Keratinocyte (primary cell): ENCODE data around the gene FAM78B. TPM values are rescaled to one million over a fixed set of nuclear protein-coding genes. Genes with fewer than 3 reads are reported as not detected.

Source experiments
- DNase-seq: peaks from one replicate; pipeline ENCODE4 v3.0.0-alpha.2; 2011; ENCODE audit warnings: low read depth, missing footprints, low spot score
- FAIRE-seq: peaks from 2 replicates; lab custom pipeline; 2011; peaks lifted over from hg19 to GRCh38; lab: Jason Lieb, UNC
- H2AFZ ChIP-seq: 2 replicates; pipeline ENCODE4 v1.6.0; 2012; ENCODE audit warnings: low read length, control low read depth, inconsistent platforms; ENCODE audit not compliant: control insufficient read depth
- H3K27ac ChIP-seq: 2 replicates; pipeline ENCODE4 v1.5.1; 2011; ENCODE audit warnings: low read length; ENCODE audit not compliant: control insufficient read depth, insufficient read depth
- H3K27me3 ChIP-seq: 3 replicates; pipeline ENCODE4 v1.6.0; 2011; ENCODE audit warnings: low read length; ENCODE audit not compliant: control insufficient read depth, insufficient read depth; ENCODE audit errors: extremely low read depth
- H3K36me3 ChIP-seq, 2 experiments: 2 replicates in 1 of 2; 3 replicates in 1 of 2; pipeline ENCODE4 v1.5.1; 2011; ENCODE audit warnings: low read length in 2 of 2, mild to moderate bottlenecking in 1 of 2; ENCODE audit not compliant: control insufficient read depth in 2 of 2, insufficient read depth in 2 of 2; ENCODE audit errors: extremely low read depth in 1 of 2
- H3K4me1 ChIP-seq: 3 replicates; pipeline ENCODE4 v1.5.1; 2011; ENCODE audit warnings: low read length; ENCODE audit not compliant: control insufficient read depth, insufficient read depth; ENCODE audit errors: extremely low read depth
- H3K4me2 ChIP-seq: 3 replicates; pipeline ENCODE4 v1.6.0; 2011; ENCODE audit warnings: low read depth, low read length; ENCODE audit not compliant: control insufficient read depth, insufficient read depth; ENCODE audit errors: extremely low read depth
- H3K4me3 ChIP-seq, 3 experiments: fragments of 200-600 bp in 1 of 3; sonication (generic) in 1 of 3; 2 replicates in 2 of 3; 3 replicates in 1 of 3; pipeline ENCODE4 v1.5.1; 2011 to 2016; ENCODE audit warnings: low read length in 3 of 3, mild to moderate bottlenecking in 3 of 3, control low read depth in 2 of 3, inconsistent platforms in 1 of 3, low read depth in 1 of 3, mixed read lengths in 1 of 3, mixed run types in 1 of 3, moderate library complexity in 1 of 3; ENCODE audit not compliant: control insufficient read depth in 2 of 3, insufficient read depth in 2 of 3; ENCODE audit errors: extremely low read depth in 1 of 3
- H3K79me2 ChIP-seq: 2 replicates; pipeline ENCODE4 v1.6.0; 2012; ENCODE audit warnings: low read length; ENCODE audit not compliant: control insufficient read depth, insufficient read depth
- H3K9ac ChIP-seq: 3 replicates; pipeline ENCODE4 v1.6.0; 2011; ENCODE audit warnings: low read length; ENCODE audit not compliant: control insufficient read depth, insufficient read depth; ENCODE audit errors: extremely low read depth
- H3K9me1 ChIP-seq: 3 replicates; pipeline ENCODE4 v1.6.0; 2011; ENCODE audit warnings: low read length; ENCODE audit not compliant: control insufficient read depth, insufficient read depth; ENCODE audit errors: extremely low read depth
- H3K9me3 ChIP-seq: 2 replicates; pipeline ENCODE4 v1.5.1; 2012; ENCODE audit warnings: low read depth, low read length; ENCODE audit not compliant: control insufficient read depth
- H4K20me1 ChIP-seq: 3 replicates; pipeline ENCODE4 v1.6.0; 2011; ENCODE audit warnings: low read length; ENCODE audit not compliant: control insufficient read depth, insufficient read depth; ENCODE audit errors: extremely low read depth
- CTCF ChIP-seq, 3 experiments: IDR thresholded peaks in 1 of 3; conservative IDR thresholded peaks in 1 of 3; optimal IDR thresholded peaks in 1 of 3; 2 replicates in 2 of 3; 3 replicates in 1 of 3; pipeline versions ENCODE3 to v1.5.1; 2011; ENCODE audit warnings: low read length in 3 of 3, mild to moderate bottlenecking in 3 of 3, moderate library complexity in 2 of 3, control low read depth in 1 of 3, inconsistent platforms in 1 of 3; ENCODE audit not compliant: insufficient read depth in 2 of 3; ENCODE audit errors: extremely low read depth in 1 of 3
- EZH2 ChIP-seq: IDR thresholded peaks from one replicate; pipeline ENCODE4 v1.6.1; 2012; ENCODE audit warnings: inconsistent platforms, mild to moderate bottlenecking, low read length, moderate library complexity
- dilution Hi-C: fragments of 300-500 bp; cut with MboI; formaldehyde crosslinking; loops from one replicate; pipeline ENCODE4 v1.7.0; 2020; ENCODE audit warnings: low sequenced_read_pairs; ENCODE audit not compliant: extremely low pct_ligation_motif_present
- polyA plus RNA-seq, 5 experiments: library from polyadenylated mRNA; depleted of rRNA in 3 of 5; stranded (reverse) in 3 of 5; stranded (forward) in 1 of 5; unstranded in 1 of 5; fragments of >200 nt; gene quantifications; 1 replicate in 1 of 5; 2 replicates in 3 of 5; 3 replicates in 1 of 5; pipeline versions ENCODE4 v1.2.1 to v1.2.3, GENCODE V29; 2011 to 2012; ENCODE audit warnings: missing spikeins in 2 of 5, low read depth in 1 of 5, low replicate concordance in 1 of 5

FAM78B gene
- polyA plus RNA-seq, 1 donor (not counting 4 experiments of a cell fraction or from before 2014, with no cell fraction given): 0.07 TPM

- FAIRE-seq: no peak
- DNase-seq: no peak
- TF ChIP-seq CTCF (optimal IDR thresholded peaks at IDR 0.05 in 1 of 3, IDR thresholded peaks at IDR 0.05 in 1 of 3, conservative IDR thresholded peaks at IDR 0.05 in 1 of 3; ENCODE audit: extremely low read depth in 1 of 3, insufficient read depth in 2 of 3, low read length in 3 of 3) (no peak), EZH2 (no peak)
These were observed 26.6 kb downstream of the FAM78B start for GRCh38 chr1:166140251-166140650.

GRCh38 chr1:166139735-166140134 lies 27.1 kb downstream of the FAM78B start:
- FAIRE-seq: no peak
- no peak overlapping the region for H3K4me3 ChIP-seq
- H3K9ac ChIP-seq: no peak overlapping the region
- dilution Hi-C loops: no loop called here
- H3K79me2 ChIP-seq: no peaks in the 10 kb centered on the region
- no peak overlapping the region for H2AFZ ChIP-seq
- H3K36me3 ChIP-seq: no peaks in the 10 kb centered on the region
- TF ChIP-seq EZH2 (no peak), CTCF (optimal IDR thresholded peaks at IDR 0.05 in 1 of 3, IDR thresholded peaks at IDR 0.05 in 1 of 3, conservative IDR thresholded peaks at IDR 0.05 in 1 of 3; ENCODE audit: extremely low read depth in 1 of 3, insufficient read depth in 2 of 3, low read length in 3 of 3) (no peak)
- no peak overlapping the region for H3K4me2 ChIP-seq
- H4K20me1 ChIP-seq: no peaks in the 10 kb centered on the region
- no peaks in the 10 kb centered on the region for H3K9me3 ChIP-seq
- H3K27ac ChIP-seq: no peak overlapping the region
- H3K4me1 ChIP-seq: no peaks in the 10 kb centered on the region
- H3K27me3 ChIP-seq: no peaks in the 10 kb centered on the region
- no peaks in the 10 kb centered on the region for H3K9me1 ChIP-seq
- no peak for DNase-seq

More at GRCh38 chr1:166140251-166140650, 26.6 kb downstream of the FAM78B start:
- no peaks in the 10 kb centered on the region for H4K20me1 ChIP-seq
- H3K4me3 ChIP-seq: no peak overlapping the region
- H3K27ac ChIP-seq: no peak overlapping the region
- no peaks in the 10 kb centered on the region for H3K9me1 ChIP-seq
- H3K4me1 ChIP-seq: no peaks in the 10 kb centered on the region
- no peaks in the 10 kb centered on the region for H3K9me3 ChIP-seq
- H3K9ac ChIP-seq: no peak overlapping the region
- H2AFZ ChIP-seq: no peak overlapping the region
- H3K27me3 ChIP-seq: no peaks in the 10 kb centered on the region
- no peaks in the 10 kb centered on the region for H3K36me3 ChIP-seq
- dilution Hi-C loops: no loop called here
- no peaks in the 10 kb centered on the region for H3K79me2 ChIP-seq
- no peak overlapping the region for H3K4me2 ChIP-seq
